ENCODE measurements around the gene ATF6.
A peak's percentile ranks its signal among the peaks of the same experiment; 100 is the strongest.
"Not testable (repeated sequence)": the region's sequence is repeated elsewhere in the genome, so short reads cannot be mapped to it uniquely, and the experiment has no call there.

The ATF6 gene, protein sequence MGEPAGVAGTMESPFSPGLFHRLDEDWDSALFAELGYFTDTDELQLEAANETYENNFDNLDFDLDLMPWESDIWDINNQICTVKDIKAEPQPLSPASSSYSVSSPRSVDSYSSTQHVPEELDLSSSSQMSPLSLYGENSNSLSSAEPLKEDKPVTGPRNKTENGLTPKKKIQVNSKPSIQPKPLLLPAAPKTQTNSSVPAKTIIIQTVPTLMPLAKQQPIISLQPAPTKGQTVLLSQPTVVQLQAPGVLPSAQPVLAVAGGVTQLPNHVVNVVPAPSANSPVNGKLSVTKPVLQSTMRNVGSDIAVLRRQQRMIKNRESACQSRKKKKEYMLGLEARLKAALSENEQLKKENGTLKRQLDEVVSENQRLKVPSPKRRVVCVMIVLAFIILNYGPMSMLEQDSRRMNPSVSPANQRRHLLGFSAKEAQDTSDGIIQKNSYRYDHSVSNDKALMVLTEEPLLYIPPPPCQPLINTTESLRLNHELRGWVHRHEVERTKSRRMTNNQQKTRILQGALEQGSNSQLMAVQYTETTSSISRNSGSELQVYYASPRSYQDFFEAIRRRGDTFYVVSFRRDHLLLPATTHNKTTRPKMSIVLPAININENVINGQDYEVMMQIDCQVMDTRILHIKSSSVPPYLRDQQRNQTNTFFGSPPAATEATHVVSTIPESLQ

DNA sequence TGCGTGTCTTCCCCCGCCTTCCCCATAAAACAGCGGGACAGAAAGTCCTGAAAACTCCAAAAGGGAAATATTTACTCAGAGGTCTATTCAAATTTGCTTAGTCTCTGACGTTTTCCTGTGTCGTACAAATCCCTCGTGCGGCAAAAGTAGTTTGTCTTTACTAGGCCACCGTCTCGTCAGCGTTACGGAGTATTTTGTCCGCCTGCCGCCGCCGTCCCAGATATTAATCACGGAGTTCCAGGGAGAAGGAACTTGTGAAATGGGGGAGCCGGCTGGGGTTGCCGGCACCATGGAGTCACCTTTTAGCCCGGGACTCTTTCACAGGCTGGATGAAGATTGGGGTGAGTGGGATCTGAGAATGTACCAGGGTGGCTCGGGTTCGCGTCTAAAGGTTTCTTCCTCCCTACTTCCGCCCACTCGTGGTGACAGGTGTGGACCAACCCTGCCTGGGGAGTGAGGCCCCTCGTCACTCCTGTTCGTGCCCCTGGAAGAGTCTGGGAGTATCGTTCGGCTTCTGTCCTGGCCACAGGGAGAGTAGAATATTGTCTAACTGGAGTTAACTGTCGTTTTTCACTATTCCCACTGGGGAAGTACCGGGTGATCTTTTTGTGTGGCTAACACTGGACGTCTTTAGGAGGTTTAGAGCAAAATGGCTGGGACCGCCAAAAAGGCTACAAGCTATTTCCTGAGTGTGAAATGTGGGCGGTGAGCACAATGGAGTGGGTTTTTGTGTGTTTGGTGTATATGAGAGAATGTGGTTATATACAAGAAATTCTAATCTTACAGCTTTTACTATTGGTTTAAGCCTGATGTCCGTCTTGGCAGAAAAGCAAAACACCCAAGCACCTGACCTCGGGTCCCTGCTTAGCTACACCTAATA, at the start of gene ATF6:
Gene ATF6, plus strand, starts transcription at position 219 of the 880 bp plus-strand sequence. Its CDS starts 41 bp downstream, at position 260.
- Mint-ChIP-seq H3K9me3 (no peaks in the 10 kb centered on the region), H3K27ac (peak within 1 kb of the TSS; percentile 99), H3K4me1 (peaks cover 50% of the 10 kb centered on the region), H3K4me3 (peak within 1 kb of the TSS; percentile 98 to 99), H3K27me3 (no peaks in the 10 kb centered on the region)
- peak; percentile 83 for ATAC-seq
- peak; percentile 77 to 85 for DNase-seq

DNA sequence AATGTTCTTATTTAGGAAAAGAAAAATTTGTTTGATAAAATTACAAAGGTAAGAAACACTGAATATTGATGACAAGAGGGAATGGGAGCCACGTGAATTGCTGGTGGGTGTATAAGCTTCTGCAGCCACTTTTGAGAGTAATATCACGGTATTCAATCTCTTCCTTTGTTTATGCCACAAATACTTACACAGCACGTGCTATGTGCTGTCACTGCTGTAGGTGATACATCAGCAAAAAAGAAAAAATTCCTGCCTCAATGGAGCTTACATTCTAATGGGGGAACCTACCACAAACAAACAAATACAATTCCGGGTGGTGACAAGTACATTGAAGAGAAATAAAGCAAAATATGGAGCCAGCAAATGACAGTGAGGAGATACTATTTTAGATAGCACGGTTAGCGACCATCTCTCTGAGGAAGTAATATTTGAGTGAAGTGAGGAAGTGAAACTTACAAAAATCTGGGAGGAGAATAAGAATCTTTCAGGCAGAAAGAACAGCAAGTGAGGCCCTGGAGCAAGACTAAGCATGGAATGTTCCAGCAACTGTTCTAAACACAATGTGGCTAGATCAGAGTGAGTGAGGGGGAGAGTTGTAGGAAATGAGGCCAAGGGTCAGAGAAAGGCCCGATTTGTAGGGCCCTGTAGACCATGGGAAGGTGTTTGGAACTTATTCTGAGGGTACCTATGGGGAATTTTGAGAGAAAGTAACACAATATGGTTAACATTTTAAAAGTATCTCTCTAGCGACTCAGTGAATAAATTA, 47.4 kb upstream of the ATF6 start:
- peaks cover 21% of the 10 kb centered on the region for H3K4me1 Mint-ChIP-seq
- no peak overlapping the region for H3K4me3 Mint-ChIP-seq
- DNase-seq (no peak), ATAC-seq (no peak)
- H3K9me3 Mint-ChIP-seq = no peaks in the 10 kb centered on the region
- peaks cover 23% of the 10 kb centered on the region for H3K27me3 Mint-ChIP-seq
- H3K27ac Mint-ChIP-seq = peak overlapping the region in 1 of 2 donors; percentile 28

DNA sequence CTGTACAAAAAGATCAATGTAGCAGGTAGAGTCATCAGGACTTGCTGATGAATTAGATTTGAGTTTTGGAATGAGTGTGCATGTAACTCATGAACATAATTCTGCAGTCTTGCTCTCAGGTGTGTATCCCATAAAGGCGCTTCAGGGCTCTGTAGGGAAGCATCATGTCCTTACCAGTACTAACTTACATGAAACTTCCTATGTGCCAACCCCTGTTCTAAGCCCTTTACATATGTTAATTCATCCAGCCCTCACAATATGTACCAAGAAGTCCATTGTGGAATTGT, 46.9 kb upstream of the ATF6 start:
- Mint-ChIP-seq H3K4me3 (no peak overlapping the region), H3K4me1 (peaks cover 21% of the 10 kb centered on the region), H3K9me3 (no peaks in the 10 kb centered on the region), H3K27ac (no peak overlapping the region), H3K27me3 (peaks cover 27% of the 10 kb centered on the region)
- ATAC-seq (no peak), DNase-seq (no peak)

DNA sequence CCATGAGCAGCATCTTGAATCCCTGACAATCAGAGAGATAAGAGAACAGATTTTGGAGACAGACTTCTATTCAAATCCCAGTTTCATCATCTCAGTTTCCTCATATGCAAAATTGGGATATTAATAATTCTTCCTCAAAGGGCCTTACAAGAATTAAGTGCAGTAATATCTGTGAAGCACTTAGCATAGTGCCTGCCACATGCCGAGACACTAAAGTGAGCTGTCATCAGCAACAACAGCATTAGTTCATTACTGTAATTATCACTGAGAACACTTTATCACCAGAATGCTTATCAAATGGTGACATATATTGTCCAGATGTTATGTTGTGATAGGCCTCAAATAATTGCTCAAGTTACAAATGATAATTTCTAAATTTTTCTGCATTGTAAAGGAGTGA, 45.7 kb upstream of the ATF6 start:
- Mint-ChIP-seq H3K27ac (no peak overlapping the region), H3K27me3 (peaks cover 37% of the 10 kb centered on the region), H3K9me3 (no peaks in the 10 kb centered on the region), H3K4me1 (peaks cover 31% of the 10 kb centered on the region), H3K4me3 (no peak overlapping the region)
- ATAC-seq (no peak), DNase-seq (no peak)

DNA sequence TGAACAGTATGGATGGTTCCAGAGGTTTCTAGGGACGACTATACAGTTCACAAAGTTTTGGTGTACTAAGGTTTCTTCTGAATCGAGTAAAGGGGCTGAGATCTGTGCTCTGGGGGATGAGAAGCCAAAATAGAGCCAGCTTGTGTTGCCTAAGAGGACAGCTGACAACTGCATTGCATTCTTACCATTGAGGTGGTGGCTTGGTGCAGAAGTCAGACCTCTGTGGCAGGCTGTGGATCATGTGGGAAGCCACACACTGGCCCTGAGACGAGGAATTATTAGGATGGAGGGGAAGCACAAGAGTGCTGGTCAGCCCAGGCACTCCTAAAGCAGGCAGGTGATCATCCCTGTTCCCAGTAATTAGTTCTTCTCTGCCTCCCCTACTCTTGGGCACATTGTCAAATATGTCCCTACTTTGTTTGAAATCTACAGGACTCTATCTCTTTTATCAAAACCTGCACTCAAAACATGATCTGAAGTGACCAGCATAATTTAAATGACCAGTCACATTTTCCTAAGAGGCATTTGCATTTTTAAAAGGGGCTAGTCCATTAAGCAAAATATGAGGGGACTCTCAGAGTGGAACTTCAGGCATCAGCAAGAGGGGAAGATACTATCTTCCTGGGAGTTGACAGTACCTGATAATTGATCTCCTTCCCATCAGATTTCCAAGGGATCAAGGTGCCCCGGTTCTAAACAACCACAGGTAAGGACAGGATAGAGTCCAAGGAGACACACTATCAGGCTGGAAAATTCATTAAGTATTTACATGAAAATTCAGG, 45.0 kb upstream of the ATF6 start, which contains the start of gene FCRLB:
Gene FCRLB, plus strand, starts transcription at position 589 of the 782 bp plus-strand sequence. CDS start 1,129 bp downstream, outside the sequence.
- no peak for ATAC-seq
- peaks cover 42% of the 10 kb centered on the region for H3K27me3 Mint-ChIP-seq
- peaks cover 38% of the 10 kb centered on the region for H3K4me1 Mint-ChIP-seq
- H3K27ac Mint-ChIP-seq = no peak within 1 kb of the TSS
- no peak for DNase-seq
- no peaks in the 10 kb centered on the region for H3K9me3 Mint-ChIP-seq
- H3K4me3 Mint-ChIP-seq = no peak within 1 kb of the TSS

DNA sequence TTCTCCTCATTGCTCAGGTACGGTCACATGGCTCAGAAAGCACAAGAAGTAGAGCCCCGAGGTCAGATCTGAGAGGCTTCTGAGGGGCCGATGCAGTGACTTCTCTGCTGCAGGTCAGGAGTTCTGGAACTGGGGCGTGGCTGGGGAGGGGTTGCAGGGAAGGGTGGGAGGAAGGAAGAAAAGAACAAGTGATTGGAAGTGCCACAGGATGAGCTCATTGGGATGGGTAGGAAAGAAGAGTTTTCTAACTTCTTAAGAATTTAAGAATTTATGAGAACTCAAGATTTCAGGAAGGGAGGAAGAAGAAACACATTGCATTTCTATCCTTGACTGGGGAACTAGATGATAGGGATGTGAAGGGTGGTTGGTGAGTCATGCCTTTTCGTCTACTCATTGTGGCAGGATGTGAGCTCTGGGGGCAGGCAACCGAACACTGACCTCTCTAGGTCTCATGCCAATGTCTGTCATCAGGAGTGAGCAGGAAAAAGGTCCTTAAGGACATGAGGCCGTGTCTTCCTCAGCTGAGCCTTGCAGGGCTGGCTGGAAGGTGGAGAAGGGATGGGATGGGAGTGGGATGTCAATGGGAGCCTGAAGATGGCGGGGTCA, 44.3 kb upstream of the ATF6 start:
- ATAC-seq = no peak
- H3K27ac Mint-ChIP-seq = no peak overlapping the region

DNA sequence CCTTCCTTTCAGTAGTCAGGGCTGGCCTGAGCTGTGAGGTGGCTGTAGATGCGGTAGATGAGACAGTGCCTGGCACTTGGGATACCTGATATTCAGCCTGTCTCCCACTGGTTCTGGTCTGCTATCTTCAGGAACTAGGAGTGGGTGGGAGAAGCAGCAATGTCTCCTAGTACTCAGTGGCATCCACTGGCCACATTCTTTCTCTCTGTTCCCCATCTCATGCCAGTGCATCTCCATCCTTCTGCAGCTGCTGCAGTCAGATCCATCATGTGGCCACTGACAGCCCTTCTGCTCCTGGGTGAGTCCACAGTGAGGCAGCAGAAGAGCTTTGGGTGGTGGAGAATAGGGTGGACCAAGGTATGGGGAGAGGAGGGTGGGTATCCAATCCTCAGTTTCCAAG, 43.7 kb upstream of the ATF6 start:
- Mint-ChIP-seq H3K9me3 (no peaks in the 10 kb centered on the region), H3K4me3 (no peak overlapping the region), H3K4me1 (peaks cover 42% of the 10 kb centered on the region), H3K27ac (no peak overlapping the region), H3K27me3 (peaks cover 42% of the 10 kb centered on the region)
- no peak for DNase-seq
- ATAC-seq = no peak

More for the DNA sequence above, 44.3 kb upstream of the ATF6 start:
- Mint-ChIP-seq H3K4me1 (peaks cover 40% of the 10 kb centered on the region), H3K4me3 (no peak overlapping the region), H3K27me3 (peaks cover 42% of the 10 kb centered on the region), H3K9me3 (no peaks in the 10 kb centered on the region)
- DNase-seq = no peak

DNA sequence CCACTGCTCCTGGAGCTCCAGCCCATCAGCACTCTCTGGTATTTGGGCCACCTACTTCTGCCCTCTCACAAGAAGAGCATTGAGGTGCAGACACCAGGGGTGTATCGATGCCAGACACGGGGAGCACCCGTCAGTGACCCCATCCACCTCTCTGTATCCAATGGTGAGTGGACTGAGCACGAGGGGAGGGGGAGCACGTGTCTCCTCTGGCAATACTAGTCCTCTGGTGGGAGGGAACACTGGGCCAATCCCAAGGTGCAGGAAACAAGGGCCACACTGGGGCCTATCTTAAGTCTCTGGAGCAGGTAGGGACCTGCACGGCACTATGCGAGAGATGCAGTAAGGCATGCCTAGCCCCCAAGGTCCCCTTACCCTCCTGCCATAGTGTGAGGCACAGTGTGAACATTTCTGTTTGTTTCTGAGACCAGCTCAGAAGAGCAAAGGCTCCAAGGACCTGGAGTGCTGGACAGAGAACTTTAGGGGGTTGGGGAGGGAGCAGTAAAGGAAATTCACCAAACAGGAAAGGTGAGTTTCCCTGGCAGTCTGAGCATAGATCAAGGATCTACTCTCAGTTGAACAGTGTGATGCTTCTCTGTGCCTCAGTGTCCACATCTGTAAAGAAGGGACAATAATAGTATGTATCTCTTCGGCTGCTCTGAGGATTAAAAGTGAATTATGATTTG, 42.5 kb upstream of the ATF6 start:
- Mint-ChIP-seq H3K27ac (no peak overlapping the region), H3K9me3 (no peaks in the 10 kb centered on the region), H3K4me3 (no peak overlapping the region), H3K27me3 (peaks cover 42% of the 10 kb centered on the region), H3K4me1 (peaks cover 52% of the 10 kb centered on the region)
- ATAC-seq = no peak
- no peak for DNase-seq

DNA sequence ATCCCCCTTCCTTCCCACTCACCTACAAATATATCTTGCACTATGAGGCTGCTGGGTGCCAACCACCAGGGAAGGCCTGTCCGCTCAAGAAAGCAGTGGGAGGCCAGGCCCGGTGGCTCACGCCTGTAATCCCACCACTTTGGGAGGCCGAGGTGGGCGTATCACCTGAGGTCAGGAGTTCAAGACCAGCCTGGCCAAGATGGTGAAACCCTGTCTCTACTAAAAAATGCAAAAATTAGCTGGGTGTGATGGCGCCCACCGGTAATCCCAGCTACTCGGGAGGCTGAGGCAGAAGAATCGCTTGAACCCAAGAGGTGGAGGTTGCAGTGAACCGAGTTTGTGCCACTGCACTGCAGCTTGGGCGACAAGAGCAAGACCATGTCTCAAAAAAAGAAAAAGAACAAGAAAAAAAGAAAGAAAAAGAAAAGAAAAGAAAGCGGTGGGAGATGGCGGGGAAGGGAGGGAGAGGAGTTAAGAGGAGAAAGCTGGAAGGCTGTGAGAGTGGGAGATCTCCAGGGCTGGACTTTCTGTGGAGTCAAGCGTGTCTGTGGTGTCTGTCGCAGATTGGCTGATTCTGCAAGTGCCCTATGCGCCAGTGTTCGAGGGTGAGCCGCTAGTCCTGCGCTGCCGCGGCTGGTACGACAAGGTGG, 40.7 kb upstream of the ATF6 start:
- H3K9me3 Mint-ChIP-seq, DNase-seq, ATAC-seq, H3K27ac Mint-ChIP-seq: not testable (repeated sequence)
- H3K4me1 Mint-ChIP-seq = peaks cover 64% of the 10 kb centered on the region
- H3K4me3 Mint-ChIP-seq = peak overlapping the region; percentile 81 to 96
- H3K27me3 Mint-ChIP-seq = peaks cover 42% of the 10 kb centered on the region

DNA sequence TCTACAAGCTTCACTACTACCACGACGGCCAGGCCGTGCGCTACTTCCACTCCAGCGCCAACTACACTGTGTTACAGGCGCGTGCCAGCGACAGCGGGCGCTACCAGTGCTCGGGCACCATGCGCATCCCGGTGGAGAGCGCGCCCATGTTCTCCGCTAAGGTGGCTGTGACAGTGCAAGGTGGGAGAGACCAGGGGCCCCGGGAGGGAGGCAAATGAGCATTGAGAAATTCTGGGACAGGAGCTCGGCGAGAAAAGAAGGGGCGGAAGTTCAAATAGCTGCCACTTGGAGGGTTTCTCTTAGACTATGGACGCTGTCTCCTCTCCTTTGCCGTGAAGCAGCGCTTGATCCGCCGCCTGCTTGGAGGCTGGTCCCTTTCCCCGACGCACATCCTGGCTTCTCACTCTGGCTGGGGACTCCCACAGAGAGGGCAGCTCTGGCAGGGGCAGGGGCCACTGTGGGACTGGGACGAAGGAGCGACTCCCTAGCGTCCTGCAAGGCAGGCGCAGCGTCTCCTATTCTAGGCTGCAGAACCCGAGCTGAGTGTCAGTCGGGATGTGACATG, 40.1 kb upstream of the ATF6 start:
- peak overlapping the region in 1 of 2 donors; percentile 74 for H3K27ac Mint-ChIP-seq
- peak; percentile 43 to 50 for DNase-seq
- peak overlapping the region; percentile 81 to 96 for H3K4me3 Mint-ChIP-seq
- ATAC-seq = peak; percentile 46
- peaks cover 42% of the 10 kb centered on the region for H3K27me3 Mint-ChIP-seq
- H3K4me1 Mint-ChIP-seq = peaks cover 66% of the 10 kb centered on the region
- H3K9me3 Mint-ChIP-seq = no peaks in the 10 kb centered on the region

DNA sequence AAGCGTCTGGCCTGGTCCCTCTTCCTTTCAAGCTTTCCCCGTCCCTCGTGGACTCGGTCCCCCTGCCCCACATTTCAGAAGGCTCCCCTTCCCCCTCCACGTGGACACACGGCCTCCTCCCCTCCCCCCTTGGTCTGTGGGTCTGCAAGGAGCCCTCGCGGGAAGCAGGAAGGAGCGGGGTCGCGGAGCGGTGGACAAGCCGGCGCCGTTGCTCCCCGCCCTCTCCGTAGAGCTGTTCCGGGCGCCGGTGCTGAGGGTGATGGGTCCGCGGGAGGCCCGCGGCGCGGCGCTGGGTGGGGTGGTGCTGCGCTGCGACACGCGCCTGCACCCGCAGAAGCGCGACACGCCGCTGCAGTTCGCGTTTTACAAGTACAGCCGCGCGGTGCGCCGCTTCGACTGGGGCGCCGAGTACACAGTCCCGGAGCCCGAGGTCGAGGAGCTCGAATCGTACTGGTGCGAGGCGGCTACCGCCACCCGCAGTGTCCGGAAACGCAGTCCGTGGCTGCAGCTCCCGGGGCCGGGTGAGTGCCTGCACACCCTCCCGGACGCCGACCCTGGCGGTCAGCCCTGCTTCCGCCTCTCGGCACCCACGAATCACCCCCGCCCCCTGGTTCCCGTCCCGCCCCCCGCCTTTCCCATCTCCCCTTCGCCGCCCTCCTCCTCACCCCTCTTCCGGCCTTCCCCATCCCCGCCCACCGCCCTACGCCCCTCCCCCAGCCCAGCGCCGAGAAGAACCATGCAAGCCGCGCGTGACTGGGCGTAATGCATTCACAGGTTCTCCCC, 39.5 kb upstream of the ATF6 start:
- H3K4me3 Mint-ChIP-seq = peak overlapping the region; percentile 81 to 96
- H3K27ac Mint-ChIP-seq = peak overlapping the region in 1 of 2 donors; percentile 74
- DNase-seq (peak; percentile 64), ATAC-seq (peak; percentile 58)
- H3K9me3 Mint-ChIP-seq = no peaks in the 10 kb centered on the region
- peaks cover 62% of the 10 kb centered on the region for H3K4me1 Mint-ChIP-seq
- peaks cover 38% of the 10 kb centered on the region for H3K27me3 Mint-ChIP-seq

DNA sequence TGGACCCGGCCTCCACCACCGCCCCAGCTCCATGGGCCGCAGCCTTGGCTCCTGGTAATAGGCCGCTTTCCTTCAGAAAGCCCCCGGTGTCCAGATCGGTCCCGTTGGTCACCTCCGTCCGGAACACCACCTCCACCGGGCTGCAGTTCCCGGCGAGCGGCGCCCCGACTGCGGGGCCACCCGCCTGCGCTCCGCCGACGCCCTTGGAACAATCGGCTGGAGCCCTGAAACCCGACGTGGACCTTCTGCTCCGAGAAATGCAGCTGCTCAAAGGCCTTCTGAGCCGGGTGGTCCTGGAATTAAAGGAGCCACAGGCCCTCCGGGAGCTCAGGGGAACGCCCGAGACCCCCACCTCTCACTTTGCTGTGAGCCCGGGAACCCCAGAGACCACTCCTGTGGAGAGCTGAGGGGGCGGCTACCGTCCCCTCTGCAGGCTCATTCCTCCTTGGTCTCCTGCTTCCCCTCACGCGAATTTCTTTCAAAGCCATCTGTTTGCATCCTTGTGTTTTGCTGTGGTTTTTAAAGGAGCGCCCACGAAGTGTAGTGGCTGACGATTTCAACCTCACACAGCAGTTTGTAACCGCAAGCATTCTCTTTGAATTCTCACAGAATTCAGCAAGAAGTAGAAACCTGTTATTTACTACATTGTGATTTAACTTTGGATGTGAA, 38.7 kb upstream of the ATF6 start:
- H3K9me3 Mint-ChIP-seq = no peaks in the 10 kb centered on the region
- peak overlapping the region; percentile 81 to 96 for H3K4me3 Mint-ChIP-seq
- H3K27me3 Mint-ChIP-seq = peaks cover 31% of the 10 kb centered on the region
- peaks cover 55% of the 10 kb centered on the region for H3K4me1 Mint-ChIP-seq
- DNase-seq (peak; percentile 40 to 62), ATAC-seq (peak; percentile 34)
- peak overlapping the region; percentile 94 to 95 for H3K27ac Mint-ChIP-seq
